ENCODE results near the gene FBLL1.

GRCh38 chr5:168531191-168531590 lies 2.1 kb downstream of the FBLL1 start:
- TF ChIP-seq CTCF (IDR thresholded peaks at IDR 0.05) (no peak), EZH2 (IDR thresholded peaks at IDR 0.05) (no peak), EZH2phosphoT487 (IDR thresholded peaks at IDR 0.05) (no peak)

Data from neural progenitor cell (in vitro differentiated cells).